Activated T-cell treated with anti-CD3 and anti-CD28 coated beads, Interleukin-2, amount 50 U/mL, for 48 hours (primary cell): ENCODE results near the gene TRIO.
A peak's percentile ranks its signal among the peaks of the same experiment; 100 is the strongest.
"Not testable (repeated sequence)": the region's sequence is repeated elsewhere in the genome, so short reads cannot be mapped to it uniquely, and the experiment has no call there.

Experiments
- DNase-seq, 2 experiments: peaks; one replicate each; pipeline ENCODE4 v3.0.0-alpha.2; 2020

Gene TRIO

DNA sequence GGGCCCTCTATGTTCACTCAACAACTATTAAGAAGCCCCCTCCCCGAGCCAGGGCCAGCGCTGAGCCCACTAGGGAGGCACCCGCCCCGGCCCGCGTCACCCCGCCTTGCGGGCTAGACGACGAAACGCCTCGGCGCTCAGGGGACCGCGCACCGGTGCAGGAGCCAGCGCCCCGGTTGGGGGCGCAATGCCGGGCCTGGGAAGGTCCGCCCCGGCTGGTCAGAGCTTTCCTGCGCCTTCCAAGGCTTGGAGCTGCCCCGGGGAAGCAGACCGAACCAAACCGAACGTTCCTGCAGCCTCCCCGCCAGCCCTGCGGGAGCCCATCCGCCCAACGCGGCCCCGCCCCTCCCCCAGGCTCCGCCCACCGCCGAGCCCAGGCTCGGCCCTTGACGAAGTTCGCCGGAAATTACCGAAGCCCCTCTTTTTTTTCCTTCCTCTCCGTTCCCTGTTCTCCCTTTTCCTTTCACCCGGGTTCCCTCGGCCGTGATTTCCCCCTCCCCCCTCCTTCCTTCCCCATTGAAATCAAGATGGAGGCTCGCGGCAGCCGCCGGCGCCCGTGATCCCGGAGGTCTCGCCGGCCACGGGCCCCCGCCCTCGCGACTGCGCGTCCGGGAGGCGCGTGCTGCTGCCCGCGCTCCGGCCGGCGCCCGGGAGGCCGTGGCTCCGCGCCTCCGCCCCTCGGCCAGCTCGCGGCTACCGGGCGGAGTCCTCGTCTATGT is at the start of gene TRIO:
TRIO (plus strand) TSS at position 516 of the 719 bp plus-strand sequence. CDS start 384 bp downstream, outside the sequence.
- peak; percentile 87 to 89 for DNase-seq

DNA sequence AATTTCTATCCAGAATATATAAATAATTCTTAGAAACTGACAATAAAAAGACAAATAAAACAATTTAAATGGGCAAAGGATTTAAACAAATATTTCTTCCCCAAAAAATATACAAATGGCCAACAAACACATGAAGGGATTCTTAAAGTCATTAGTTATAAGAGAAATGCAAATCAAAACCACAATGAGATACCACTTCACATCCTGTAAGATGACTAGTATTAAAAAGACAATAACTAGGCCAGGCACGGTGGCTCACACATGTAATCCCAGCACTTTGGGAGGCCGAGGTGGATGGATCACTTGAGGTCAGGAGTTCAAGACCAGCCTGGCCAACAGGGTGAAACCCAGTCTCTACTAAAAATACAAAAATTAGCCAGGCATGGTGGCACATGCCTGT is 45.8 kb upstream of the TRIO start:
- not testable (repeated sequence) for DNase-seq

DNA sequence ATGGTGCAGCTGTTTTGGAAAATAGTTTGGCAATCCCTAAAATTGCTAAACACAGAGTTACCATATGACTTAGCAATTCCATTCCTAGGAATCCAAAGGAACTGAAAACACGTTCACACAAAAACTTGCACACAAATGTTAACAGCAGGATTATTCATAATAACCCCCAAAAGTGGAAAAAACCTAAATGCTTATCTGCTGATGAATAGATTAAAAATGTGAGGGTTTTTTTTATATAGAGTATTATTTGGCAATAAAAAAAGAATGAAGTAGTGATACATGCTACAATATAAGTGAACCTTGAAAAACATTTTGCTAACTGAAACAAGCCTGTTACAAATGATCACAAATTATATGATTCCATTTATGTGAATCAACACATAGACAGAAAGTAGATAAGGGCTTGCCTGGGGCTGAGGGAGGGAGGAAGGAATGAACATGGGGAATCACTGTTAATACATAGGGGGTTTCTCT is 45.1 kb upstream of the TRIO start:
- DNase-seq: no peak

DNA sequence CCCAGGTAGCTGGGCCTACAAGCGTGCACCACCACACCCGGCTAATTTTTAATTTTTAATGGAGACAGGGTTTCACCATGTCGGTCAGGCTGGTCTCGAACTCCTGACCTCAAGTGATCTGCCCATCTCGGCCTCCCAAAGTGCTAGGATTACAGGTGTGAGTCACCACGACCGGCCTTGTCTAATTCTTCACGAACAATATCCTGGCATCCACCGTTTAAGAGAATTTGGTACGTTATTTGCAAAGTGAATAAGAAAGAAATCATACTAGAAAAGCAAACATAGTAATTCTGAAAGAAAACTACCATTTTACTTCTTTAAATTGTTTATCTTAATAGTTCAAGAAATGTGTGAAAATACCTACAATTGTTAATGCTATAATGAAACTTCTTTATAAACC is 42.9 kb upstream of the TRIO start:
- DNase-seq: no peak

DNA sequence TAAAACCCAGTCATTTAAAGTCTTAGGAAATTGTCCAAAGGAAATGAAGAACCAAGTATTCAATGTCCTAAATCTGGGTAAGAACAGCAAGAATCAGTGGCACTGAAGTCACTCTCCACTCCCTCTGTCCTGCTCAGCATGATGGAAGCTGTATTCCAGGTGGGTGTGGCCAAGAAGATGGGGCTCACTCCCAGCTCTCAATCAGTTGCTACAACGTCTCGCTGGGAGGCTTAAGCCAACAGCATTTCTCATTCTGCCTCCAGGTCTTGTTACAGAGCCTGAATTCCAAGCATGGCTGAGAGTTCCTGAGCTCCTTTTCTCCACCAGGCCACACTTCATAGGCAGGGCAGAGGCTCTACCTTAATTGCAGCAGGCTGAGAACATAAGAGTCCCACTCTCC is 41.2 kb upstream of the TRIO start:
- DNase-seq: no peak

DNA sequence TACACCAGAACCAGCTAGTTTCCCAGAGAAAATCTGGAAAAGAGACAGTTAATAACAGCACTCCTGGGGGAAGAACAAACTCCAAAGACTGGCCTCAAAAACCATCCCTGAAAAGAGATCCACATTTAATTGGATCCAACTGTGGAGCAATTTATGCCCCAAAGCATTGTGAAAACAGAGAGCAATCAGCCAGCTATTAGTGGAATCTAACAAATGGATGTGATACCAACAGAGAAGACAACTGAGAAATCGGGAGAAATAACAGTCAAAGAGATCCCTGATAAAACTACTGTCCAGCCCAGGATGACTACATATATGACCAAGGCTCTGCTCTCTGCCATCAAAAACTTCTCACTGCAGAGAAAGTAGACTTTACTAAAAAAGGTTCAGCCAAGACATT is 40.5 kb upstream of the TRIO start:
- no peak for DNase-seq

DNA sequence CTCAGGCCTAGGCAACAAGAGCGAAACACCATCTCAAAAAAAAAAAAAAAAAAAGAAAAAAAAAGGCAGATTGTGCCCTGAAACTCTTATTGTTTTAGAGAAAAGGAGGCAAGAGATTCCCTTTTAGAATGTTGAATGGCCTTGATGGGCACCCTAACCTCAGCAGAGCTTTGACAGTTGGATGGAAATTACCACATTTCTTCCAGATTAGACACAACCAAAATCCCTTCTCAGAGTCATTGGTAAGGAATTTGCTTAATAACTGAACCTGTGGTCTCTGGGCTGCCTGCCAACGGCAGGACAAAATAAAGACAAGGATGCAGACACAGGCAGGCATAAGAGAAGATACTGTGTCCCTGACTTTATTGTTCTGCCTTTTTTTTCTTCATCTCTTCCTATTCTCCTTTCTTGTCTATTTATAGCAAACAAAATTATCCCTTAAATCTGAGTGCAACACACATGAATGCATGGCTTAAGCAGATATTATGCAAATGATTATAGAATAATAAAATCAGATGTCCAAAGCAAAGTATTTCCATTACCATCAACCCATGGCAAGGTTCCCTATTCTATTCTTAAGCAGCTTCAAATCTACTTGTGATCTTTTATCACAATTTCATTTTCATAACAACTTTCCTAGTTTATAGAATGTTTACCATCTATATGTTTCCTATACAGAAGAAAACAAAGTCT is 37.3 kb upstream of the TRIO start:
- no peak for DNase-seq

- DNase-seq: no peak
Observed at GRCh38 chr5:14107536-14107935, 35.6 kb upstream of the TRIO start.

- DNase-seq: peak; percentile 19 to 26
Observed at GRCh38 chr5:14108170-14108996, 34.8 kb upstream of the TRIO start.

GRCh38 chr5:14109041-14109747 is 33.9 kb upstream of the TRIO start:
- DNase-seq: peak; percentile 55 to 62

DNA sequence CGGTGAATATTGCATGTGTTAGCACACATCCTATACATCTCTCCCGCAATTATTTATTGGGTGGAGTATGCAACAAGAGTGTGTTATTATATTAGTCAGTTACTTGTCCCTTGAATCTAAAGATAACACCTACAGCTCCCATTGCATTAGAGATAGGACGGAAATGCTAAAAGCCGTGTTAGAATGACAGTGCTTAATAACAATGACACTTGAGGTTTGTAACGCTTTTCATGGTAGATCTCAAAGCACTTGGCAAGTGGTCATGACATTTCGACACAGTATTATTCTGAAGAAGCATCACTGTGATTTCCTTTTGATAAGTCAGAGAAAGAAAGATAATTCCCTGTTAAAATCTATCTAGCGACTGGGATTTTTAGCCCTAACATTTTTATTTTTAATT is 33.4 kb upstream of the TRIO start:
- DNase-seq: no peak

GRCh38 chr5:14110196-14110595 is 32.9 kb upstream of the TRIO start:
- DNase-seq: no peak

GRCh38 chr5:14110680-14111079 is 32.5 kb upstream of the TRIO start:
- no peak for DNase-seq

DNA sequence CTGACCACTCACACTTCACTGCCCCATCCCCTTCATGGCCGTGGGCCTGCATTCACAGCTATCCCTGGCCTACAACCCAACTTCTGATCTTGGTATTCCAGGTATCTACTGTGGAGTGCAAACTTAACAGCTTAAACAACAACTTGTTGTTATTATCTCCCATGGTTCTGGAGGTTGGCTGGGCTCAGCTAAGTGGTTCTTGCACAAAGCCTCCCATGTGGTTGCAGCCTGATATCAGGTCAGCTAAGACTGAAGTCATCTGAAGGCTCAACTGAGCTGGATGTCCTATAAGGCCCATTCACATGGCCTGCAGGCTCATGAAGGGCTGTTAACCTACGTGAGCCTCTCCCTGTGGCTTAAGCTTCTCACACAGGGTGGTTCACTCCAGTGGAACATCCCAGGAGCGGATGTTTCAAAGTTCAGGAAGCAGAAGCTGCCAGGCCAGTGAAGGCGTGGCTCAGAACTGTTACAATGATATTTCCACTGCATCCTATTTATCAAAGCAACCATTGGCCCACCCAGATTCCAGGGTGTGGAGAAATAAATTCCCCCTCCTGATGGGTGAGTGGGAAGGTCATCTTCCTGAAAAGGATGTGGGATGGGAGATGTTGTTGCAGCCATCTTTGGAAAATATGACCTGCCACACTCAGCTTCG is 30.0 kb upstream of the TRIO start:
- no peak for DNase-seq

DNA sequence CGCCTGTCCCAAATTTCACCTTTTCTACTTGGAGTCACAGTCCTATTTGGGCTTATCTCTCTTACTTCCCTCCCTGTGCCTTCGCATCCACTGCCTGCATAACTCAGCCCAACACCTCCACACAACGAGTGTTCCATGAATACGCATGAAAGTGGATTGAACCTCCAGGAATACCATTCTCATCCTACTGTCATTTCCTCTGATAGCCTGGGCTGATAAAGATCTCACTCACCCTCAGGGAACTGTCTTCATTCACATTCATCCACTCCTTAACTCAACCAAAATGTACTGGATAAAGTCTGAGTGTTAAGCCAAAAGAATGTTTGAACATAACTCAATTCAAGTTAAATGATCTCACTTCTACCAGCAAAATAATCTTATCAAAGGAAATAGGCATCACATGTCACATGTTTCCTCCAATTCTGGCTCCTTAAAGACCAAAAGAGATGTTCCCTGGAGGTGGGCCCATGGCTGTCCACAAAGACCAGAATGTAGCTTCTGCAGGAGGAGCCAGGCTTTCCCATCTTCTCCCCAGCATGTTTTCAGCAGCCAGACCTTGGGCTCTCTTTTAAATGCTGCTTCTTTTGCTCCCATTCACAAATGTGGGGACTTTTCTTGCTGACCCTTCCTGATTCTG is 28.4 kb upstream of the TRIO start:
- no peak for DNase-seq

- DNase-seq: no peak
Observed at GRCh38 chr5:14115323-14115895, 27.7 kb upstream of the TRIO start.

GRCh38 chr5:14118551-14119320 is 24.4 kb upstream of the TRIO start:
- no peak for DNase-seq

DNA sequence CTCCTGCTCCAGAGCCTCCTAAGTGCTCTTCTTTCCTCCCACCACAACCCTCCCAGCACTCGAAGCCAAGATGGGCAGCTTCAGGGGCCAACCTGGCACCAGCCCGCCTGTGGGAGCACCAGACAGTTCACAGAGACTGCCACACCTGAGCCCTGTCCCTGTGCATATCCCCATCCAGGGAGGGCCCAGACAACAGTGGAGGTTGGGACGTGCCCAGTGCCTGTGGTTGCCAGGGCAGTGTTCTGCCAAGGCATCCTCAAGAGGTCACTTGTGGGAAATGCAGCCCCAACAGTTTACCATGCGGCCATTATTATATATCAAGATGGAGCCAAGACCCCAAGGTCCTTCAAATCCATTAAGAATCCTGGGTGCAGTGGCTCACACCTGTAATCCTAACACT is 23.0 kb upstream of the TRIO start:
- no peak for DNase-seq

GRCh38 chr5:14121552-14121951 is 21.6 kb upstream of the TRIO start:
- no peak for DNase-seq

GRCh38 chr5:14122089-14122488 is 21.1 kb upstream of the TRIO start:
- DNase-seq: no peak

DNA sequence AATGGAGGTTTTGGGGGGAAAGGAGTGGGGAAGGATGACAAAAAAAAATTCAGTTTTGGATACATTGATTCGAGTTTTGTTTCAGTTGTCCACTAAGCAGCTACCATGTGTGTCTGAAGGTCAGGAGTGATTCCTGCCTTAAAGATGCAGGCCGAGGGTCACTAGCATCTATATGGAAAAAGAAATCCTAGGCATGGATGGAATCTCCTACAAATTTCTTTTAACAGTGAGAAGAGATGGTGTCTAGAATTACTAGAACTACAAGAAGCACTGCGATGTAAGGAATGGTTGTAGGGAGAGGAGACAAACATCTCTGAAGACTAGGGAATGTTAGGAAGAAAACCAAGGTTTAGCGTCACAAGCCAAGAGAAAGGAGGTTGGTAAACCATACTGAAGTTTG is 19.6 kb upstream of the TRIO start:
- DNase-seq: no peak
